Measurements from ENCODE around the gene MRPS14.

GRCh38 chr1:175072099-175072951 lies 49.1 kb upstream of the MRPS14 start:
- no peak for TF ChIP-seq SPI1 (IDR thresholded peaks at IDR 0.05; ENCODE audit: low read depth, low read length)
- no peak for TF ChIP-seq POLR2A (IDR thresholded peaks at IDR 0.05; ENCODE audit: low read depth, low read length)
- no peak for TF ChIP-seq TAF1 (IDR thresholded peaks at IDR 0.05; ENCODE audit: low read depth, low read length)
- TF ChIP-seq POLR2AphosphoS5 (IDR thresholded peaks at IDR 0.05; ENCODE audit: low read depth, low read length), result no peak
- TF ChIP-seq PAX5 (IDR thresholded peaks at IDR 0.05; ENCODE audit: insufficient read depth, low read length, severe bottlenecking), result no peak
- TF ChIP-seq POU2F2 (IDR thresholded peaks at IDR 0.05; ENCODE audit: low read depth, low read length), result no peak

Measured in GM12891 (cell line).